Esophagus (tissue), 2 donors: Measurements from ENCODE around the gene CCDC87. TPM values are rescaled to one million over a fixed set of nuclear protein-coding genes. Genes with fewer than 3 reads are reported as not detected.
"Not testable (repeated sequence)": the region's sequence is repeated elsewhere in the genome, so short reads cannot be mapped to it uniquely, and the experiment has no call there.

ENCODE experiments used
- H3K27ac ChIP-seq, 2 donors: one replicate each; pipeline ENCODE4 v1.5.1; 2013; ENCODE audit warnings: low read depth in 2 of 2, mild to moderate bottlenecking in 2 of 2, inconsistent platforms in 1 of 2, low read length in 1 of 2, moderate library complexity in 1 of 2
- H3K27me3 ChIP-seq, 2 donors: one replicate each; pipeline ENCODE4 v1.6.1; 2013; ENCODE audit warnings: low read length in 2 of 2, control low read depth in 1 of 2, mild to moderate bottlenecking in 1 of 2; ENCODE audit not compliant: insufficient read depth in 2 of 2, control insufficient read depth in 1 of 2
- H3K36me3 ChIP-seq, 2 donors: one replicate each; pipeline ENCODE4 v1.6.1; 2013; ENCODE audit warnings: low read length in 1 of 2; ENCODE audit not compliant: control insufficient read depth in 2 of 2, insufficient read depth in 2 of 2
- H3K4me1 ChIP-seq, 2 donors: one replicate each; pipeline ENCODE4 v1.6.1; 2013; ENCODE audit warnings: low read length in 1 of 2; ENCODE audit not compliant: control insufficient read depth in 2 of 2, insufficient read depth in 2 of 2
- H3K4me3 ChIP-seq, 2 donors: one replicate each; pipeline ENCODE4 v1.5.1; 2013; ENCODE audit warnings: low read length in 2 of 2, mild to moderate bottlenecking in 2 of 2, low read depth in 1 of 2, moderate library complexity in 1 of 2
- H3K9me3 ChIP-seq, 2 donors: one replicate each; pipeline ENCODE4 v1.6.1; 2013; ENCODE audit warnings: mild to moderate bottlenecking in 2 of 2, low read depth in 1 of 2, low read length in 1 of 2, moderate library complexity in 1 of 2; ENCODE audit not compliant: control insufficient read depth in 2 of 2, insufficient read depth in 1 of 2
- WGBS, 2 donors: extraction: QIAGEN DNeasy Blood & Tissue Kit; methylation state at CpG; one replicate each; pipeline ENCODE4 v1.1.7; 2013; 5-methylcytosine and 5-hydroxymethylcytosine counted together
- polyA plus RNA-seq, 2 donors: library from polyadenylated mRNA; stranded (reverse); fragments of 200-250 nt; gene quantifications; one replicate each; pipeline ENCODE4 v1.2.3, GENCODE V29; 2013
- donor health status: healthy with polysubstance abuse.
- donor health status: Bipolar disorder and iron deficiency.

CCDC87 gene
- polyA plus RNA-seq, 2 donors: 0.09 to 0.12 TPM

- Histone ChIP-seq H3K4me3 (peak overlapping the region in 1 of 2 donors; percentile 97), H3K9me3 (peaks cover 0 to 2% of the 10 kb centered on the region in 2 donors), H3K36me3 (peaks cover 0 to 9% of the 10 kb centered on the region in 2 donors), H3K27me3 (no peaks in the 10 kb centered on the region), H3K27ac (peak overlapping the region; percentile 73 to 76), H3K4me1 (peaks cover 0 to 2% of the 10 kb centered on the region in 2 donors)
- WGBS, 2 donors: 18 to 30% methylated on average over 4 of the region's 4 CpGs
Observed at GRCh38 chr11:66619080-66619554, 26.3 kb upstream of the CCDC87 start.

GRCh38 chr11:66617155-66617834 is 24.4 kb upstream of the CCDC87 start:
- no peaks in the 10 kb centered on the region for H3K4me1 ChIP-seq
- H3K27me3 ChIP-seq: no peaks in the 10 kb centered on the region
- peak overlapping the region; percentile 88 to 98 for H3K27ac ChIP-seq
- H3K9me3 ChIP-seq: peaks cover 0 to 2% of the 10 kb centered on the region in 2 donors
- no peaks in the 10 kb centered on the region for H3K36me3 ChIP-seq
- WGBS, 2 donors: 0 to 1% methylated on average over 30 to 38 of the region's 38 CpGs
- peak overlapping the region; percentile 77 to 97 for H3K4me3 ChIP-seq

GRCh38 chr11:66616379-66617154 is 23.7 kb upstream of the CCDC87 start, which contains the start of gene RBM14:
Gene RBM14 (plus strand): TSS chr11:66616630. CDS start chr11:66616721, 91 bp downstream.
- Histone ChIP-seq H3K36me3 (no peaks in the 10 kb centered on the region), H3K27ac (peak within 1 kb of the TSS; percentile 97 to 98), H3K4me1 (no peaks in the 10 kb centered on the region), H3K27me3 (no peaks in the 10 kb centered on the region), H3K4me3 (peak within 1 kb of the TSS; percentile 77 to 97), H3K9me3 (peaks cover 0 to 2% of the 10 kb centered on the region in 2 donors)
- WGBS, 2 donors: 0% methylated on average over 90 of the region's 90 CpGs

- WGBS, 2 donors: 75 to 86% methylated on average over 13 of the region's 13 CpGs
- Histone ChIP-seq H3K4me1 (no peaks in the 10 kb centered on the region), H3K36me3 (no peaks in the 10 kb centered on the region), H3K9me3 (peaks cover 0 to 2% of the 10 kb centered on the region in 2 donors), H3K27me3 (no peaks in the 10 kb centered on the region), H3K27ac (no peak overlapping the region), H3K4me3 (no peak overlapping the region)
Observed at GRCh38 chr11:66614073-66614472, 21.2 kb upstream of the CCDC87 start.

GRCh38 chr11:66612458-66612857 is 19.6 kb upstream of the CCDC87 start:
- Histone ChIP-seq H3K4me1 (no peaks in the 10 kb centered on the region), H3K27me3 (no peaks in the 10 kb centered on the region), H3K36me3 (no peaks in the 10 kb centered on the region), H3K9me3 (peaks cover 0 to 2% of the 10 kb centered on the region in 2 donors), H3K27ac (no peak overlapping the region), H3K4me3 (no peak overlapping the region)
- 92 to 95% methylated on average over 1 of the region's 1 CpG for WGBS, 2 donors

GRCh38 chr11:66609721-66610617 is 17.1 kb upstream of the CCDC87 start:
- H3K4me3 ChIP-seq: no peak overlapping the region
- H3K9me3 ChIP-seq: no peaks in the 10 kb centered on the region
- no peak overlapping the region for H3K27ac ChIP-seq
- H3K36me3 ChIP-seq: peaks cover 2 to 12% of the 10 kb centered on the region in 2 donors
- WGBS, 2 donors: 75 to 76% methylated on average over 4 of the region's 4 CpGs
- H3K4me1 ChIP-seq: peaks cover 0 to 2% of the 10 kb centered on the region in 2 donors
- no peaks in the 10 kb centered on the region for H3K27me3 ChIP-seq

- 23 to 26% methylated on average over 8 of the region's 8 CpGs for WGBS, 2 donors
- peaks cover 2 to 17% of the 10 kb centered on the region in 2 donors for H3K36me3 ChIP-seq
- H3K4me3 ChIP-seq: no peak overlapping the region
- H3K9me3 ChIP-seq: no peaks in the 10 kb centered on the region
- peaks cover 0 to 6% of the 10 kb centered on the region in 2 donors for H3K4me1 ChIP-seq
- H3K27ac ChIP-seq: peak overlapping the region; percentile 69 to 77
- H3K27me3 ChIP-seq: no peaks in the 10 kb centered on the region
Observed at GRCh38 chr11:66607126-66607834, 14.4 kb upstream of the CCDC87 start.

- 91 to 94% methylated on average over 3 of the region's 3 CpGs for WGBS, 2 donors
- not testable (repeated sequence) for H3K4me3 ChIP-seq, H3K27me3 ChIP-seq
Observed at GRCh38 chr11:66606608-66607007, 13.7 kb upstream of the CCDC87 start.

More at GRCh38 chr11:66606608-66607007, 13.7 kb upstream of the CCDC87 start:
- not testable (repeated sequence) for H3K4me1 ChIP-seq, H3K9me3 ChIP-seq
- peak overlapping the region; percentile 69 to 77 for H3K27ac ChIP-seq
- H3K36me3 ChIP-seq: peaks cover 2 to 17% of the 10 kb centered on the region in 2 donors
